Ectodermal cell (in vitro differentiated cells): ENCODE results near the gene DACT2.

Source experiments
- H3K27ac ChIP-seq: 2 replicates; pipeline ENCODE4 v1.7.0; 2013; ENCODE audit warnings: mild to moderate bottlenecking, low read depth, low read length; ENCODE audit not compliant: insufficient read depth, poor library complexity, severe bottlenecking
- H3K27me3 ChIP-seq: 2 replicates; pipeline ENCODE4 v1.7.0; 2013; ENCODE audit warnings: mild to moderate bottlenecking, low read length; ENCODE audit not compliant: insufficient read depth, control insufficient read depth, poor library complexity, severe bottlenecking
- H3K36me3 ChIP-seq: one replicate; pipeline ENCODE4 v1.7.0; 2013; ENCODE audit warnings: low read length; ENCODE audit not compliant: control insufficient read depth, insufficient read depth
- H3K4me1 ChIP-seq: one replicate; pipeline ENCODE4 v1.7.0; 2013; ENCODE audit warnings: low read length; ENCODE audit not compliant: control insufficient read depth, insufficient read depth
- H3K4me3 ChIP-seq: 2 replicates; pipeline ENCODE4 v1.7.0; 2013; ENCODE audit warnings: low read depth, low read length, control low read depth; ENCODE audit not compliant: insufficient read depth
- H3K9me3 ChIP-seq: 2 replicates; pipeline ENCODE4 v1.7.0; 2013; ENCODE audit warnings: mild to moderate bottlenecking, low read length, moderate library complexity; ENCODE audit not compliant: control insufficient read depth
- WGBS, 2 experiments: methylation state at CpG; one replicate each; pipeline ENCODE4 v1.1.7; 2013; ENCODE audit warnings: missing lambda C conversion rate in 2 of 2; 5-methylcytosine and 5-hydroxymethylcytosine counted together

The DACT2 gene

DNA sequence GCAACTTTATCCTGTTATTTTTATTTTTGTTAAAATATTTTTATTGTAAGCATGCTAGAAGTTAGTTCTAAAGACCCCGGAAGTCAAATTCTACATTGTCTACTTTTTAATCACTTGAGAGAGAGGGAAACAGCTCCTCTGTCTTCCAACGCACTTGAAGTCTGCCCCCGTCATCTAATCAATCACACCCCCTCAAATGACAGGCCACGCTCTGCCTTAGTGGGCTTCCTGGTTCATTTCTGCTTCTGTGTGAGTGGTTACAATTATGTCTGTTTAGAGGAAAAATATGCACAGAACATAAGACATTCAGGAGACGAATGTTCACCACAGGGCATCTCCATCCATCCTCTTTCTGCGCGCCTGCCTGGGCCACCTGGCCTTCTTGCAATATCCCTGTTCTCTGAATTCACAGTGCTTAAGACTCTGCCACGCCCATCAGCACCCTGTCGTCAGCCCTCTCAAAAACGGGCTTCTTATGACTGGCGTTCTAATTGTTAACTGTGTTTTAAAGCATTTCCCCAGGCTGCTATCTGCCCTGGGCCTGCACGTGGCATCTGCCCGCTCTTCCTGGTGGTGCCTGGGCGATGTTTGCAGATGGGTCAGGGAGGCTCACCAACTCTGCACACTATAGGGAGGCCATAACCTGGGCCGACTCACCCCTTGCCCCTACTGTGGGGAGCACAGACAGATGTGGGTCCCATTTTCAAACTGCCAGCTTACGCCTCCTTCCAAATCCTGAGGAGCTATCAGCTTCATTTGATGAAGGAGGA is 15.4 kb downstream of the DACT2 start:
- no peaks in the 10 kb centered on the region for H3K36me3 ChIP-seq
- no peak overlapping the region for H3K4me3 ChIP-seq
- H3K4me1 ChIP-seq = peaks cover 32% of the 10 kb centered on the region
- 89 to 90% methylated on average over 15 to 16 of the region's 16 CpGs for WGBS, 2 experiments
- no peak overlapping the region for H3K27ac ChIP-seq
- H3K9me3 ChIP-seq = no peaks in the 10 kb centered on the region
- peaks cover 44% of the 10 kb centered on the region for H3K27me3 ChIP-seq

GRCh38 chr6:168302534-168302933 is 17.0 kb downstream of the DACT2 start:
- no peak overlapping the region for H3K4me3 ChIP-seq
- peaks cover 44% of the 10 kb centered on the region for H3K27me3 ChIP-seq
- peaks cover 32% of the 10 kb centered on the region for H3K4me1 ChIP-seq
- H3K9me3 ChIP-seq = no peaks in the 10 kb centered on the region
- WGBS, 2 experiments = 48 to 59% methylated on average over 5 of the region's 5 CpGs
- no peak overlapping the region for H3K27ac ChIP-seq
- no peaks in the 10 kb centered on the region for H3K36me3 ChIP-seq

DNA sequence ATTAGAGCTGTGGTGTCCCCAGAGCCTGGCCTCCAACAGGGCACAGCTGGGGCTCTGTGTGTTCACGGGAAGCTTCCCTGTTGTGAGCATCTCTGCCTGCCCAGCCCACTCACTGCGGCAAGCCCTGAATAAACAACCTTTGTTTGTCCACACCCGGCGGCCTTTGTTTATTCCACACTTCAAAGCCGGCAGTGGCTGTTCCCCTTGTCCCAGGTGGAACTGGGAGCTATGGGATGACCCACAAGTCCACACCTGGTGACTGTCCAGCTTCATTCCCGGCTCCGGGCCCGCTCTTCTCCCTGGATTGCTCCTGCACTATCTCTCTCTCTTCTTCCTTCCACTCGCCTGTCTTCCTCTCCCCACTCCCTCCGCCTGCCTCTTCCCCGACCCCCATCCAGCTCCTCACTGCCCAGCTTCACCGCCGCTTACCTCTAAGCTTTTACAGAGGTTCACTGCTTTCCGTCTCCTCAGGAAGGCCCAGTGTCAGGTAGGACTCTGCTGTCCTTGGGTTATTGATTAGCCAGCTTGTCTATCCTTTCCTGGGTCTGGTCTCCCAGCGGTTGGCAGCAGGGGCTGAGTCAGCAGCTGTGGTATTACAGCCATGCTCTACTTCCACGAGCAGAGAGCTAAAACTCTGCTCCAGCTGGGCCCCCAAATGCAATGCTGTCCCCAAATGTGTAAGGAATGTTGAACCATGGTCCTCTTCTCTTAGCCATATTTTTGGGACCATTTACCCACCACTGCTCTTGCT is 17.8 kb downstream of the DACT2 start:
- H3K4me3 ChIP-seq = no peak overlapping the region
- no peaks in the 10 kb centered on the region for H3K36me3 ChIP-seq
- peak overlapping the region; percentile 13 for H3K27ac ChIP-seq
- peaks cover 50% of the 10 kb centered on the region for H3K27me3 ChIP-seq
- WGBS, 2 experiments = 8 to 10% methylated on average over 16 of the region's 16 CpGs
- H3K9me3 ChIP-seq = no peaks in the 10 kb centered on the region
- H3K4me1 ChIP-seq = peaks cover 32% of the 10 kb centered on the region

DNA sequence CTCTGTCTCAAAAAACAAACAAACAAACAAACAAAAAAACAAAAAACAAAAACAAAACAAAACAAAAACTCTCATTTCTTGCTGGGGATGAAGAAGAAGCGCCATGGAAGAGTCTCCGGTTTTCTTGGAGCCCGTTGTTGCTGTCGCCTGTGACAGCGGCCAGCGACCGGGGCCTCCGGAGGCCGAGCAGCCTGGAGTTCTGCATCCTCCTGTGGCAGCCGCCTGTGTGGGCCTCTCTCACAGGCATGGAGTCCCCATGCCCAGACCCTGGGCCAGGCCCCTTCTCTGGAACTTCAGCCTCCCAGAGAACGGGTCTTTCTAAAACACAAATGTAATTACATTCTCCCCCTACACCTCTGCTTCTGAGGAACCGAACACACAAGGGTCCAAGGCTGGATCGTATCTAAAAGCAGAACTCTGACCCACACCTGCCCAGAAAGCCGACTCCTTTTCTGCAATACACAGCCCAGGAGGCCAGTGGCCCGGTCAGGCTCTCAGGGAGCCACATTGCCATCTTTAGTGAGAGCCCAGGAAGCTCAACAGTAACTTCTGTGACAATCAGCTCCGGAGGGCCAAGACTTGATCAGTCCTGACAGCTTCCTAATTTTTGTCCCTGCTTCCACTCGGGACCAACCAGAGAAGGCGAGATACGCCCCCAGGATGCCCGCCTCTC is 18.5 kb downstream of the DACT2 start:
- H3K36me3 ChIP-seq = no peaks in the 10 kb centered on the region
- peaks cover 50% of the 10 kb centered on the region for H3K27me3 ChIP-seq
- no peaks in the 10 kb centered on the region for H3K9me3 ChIP-seq
- H3K4me1 ChIP-seq = peaks cover 32% of the 10 kb centered on the region
- WGBS, 2 experiments = 54% methylated on average over 20 of the region's 20 CpGs
- no peak overlapping the region for H3K4me3 ChIP-seq
- H3K27ac ChIP-seq = peak overlapping the region; percentile 13

- peaks cover 25% of the 10 kb centered on the region for H3K4me1 ChIP-seq
- WGBS, 2 experiments = 91 to 92% methylated on average over 28 of the region's 28 CpGs
- no peak overlapping the region for H3K4me3 ChIP-seq
- H3K27ac ChIP-seq = no peak overlapping the region
- H3K9me3 ChIP-seq = no peaks in the 10 kb centered on the region
- H3K36me3 ChIP-seq = no peaks in the 10 kb centered on the region
- peaks cover 47% of the 10 kb centered on the region for H3K27me3 ChIP-seq
Measured at GRCh38 chr6:168299541-168300511, 19.8 kb downstream of the DACT2 start.

DNA sequence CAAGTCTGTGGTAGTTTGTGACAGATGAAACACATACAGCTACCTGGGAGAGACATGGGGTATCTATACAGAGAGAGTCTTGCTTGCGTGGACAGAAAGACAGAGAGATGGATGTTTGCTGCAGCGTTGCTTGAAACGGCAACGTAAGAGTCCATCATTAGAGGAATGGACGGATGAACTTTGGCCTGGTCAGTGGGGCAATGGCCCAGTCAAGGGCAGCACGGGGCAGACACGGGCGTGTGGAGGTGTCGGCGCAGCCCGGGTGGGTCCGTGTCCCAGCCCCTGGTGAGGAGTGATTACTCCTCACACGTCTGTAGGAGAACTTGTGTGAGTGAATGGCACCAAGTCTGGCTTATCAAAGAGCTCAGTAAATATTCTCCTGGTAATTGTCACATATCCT is 21.9 kb downstream of the DACT2 start:
- 91 to 95% methylated on average over 13 of the region's 13 CpGs for WGBS, 2 experiments
- no peak overlapping the region for H3K4me3 ChIP-seq
- peaks cover 35% of the 10 kb centered on the region for H3K27me3 ChIP-seq
- H3K9me3 ChIP-seq = no peaks in the 10 kb centered on the region
- H3K4me1 ChIP-seq = peaks cover 17% of the 10 kb centered on the region
- no peak overlapping the region for H3K27ac ChIP-seq
- no peaks in the 10 kb centered on the region for H3K36me3 ChIP-seq

GRCh38 chr6:168294901-168295300 is 24.7 kb downstream of the DACT2 start:
- Histone ChIP-seq H3K27me3 (peaks cover 9% of the 10 kb centered on the region), H3K27ac (no peak overlapping the region), H3K36me3 (no peaks in the 10 kb centered on the region), H3K9me3 (no peaks in the 10 kb centered on the region), H3K4me1 (no peaks in the 10 kb centered on the region), H3K4me3 (no peak overlapping the region)
- 86 to 88% methylated on average over 7 of the region's 7 CpGs for WGBS, 2 experiments

DNA sequence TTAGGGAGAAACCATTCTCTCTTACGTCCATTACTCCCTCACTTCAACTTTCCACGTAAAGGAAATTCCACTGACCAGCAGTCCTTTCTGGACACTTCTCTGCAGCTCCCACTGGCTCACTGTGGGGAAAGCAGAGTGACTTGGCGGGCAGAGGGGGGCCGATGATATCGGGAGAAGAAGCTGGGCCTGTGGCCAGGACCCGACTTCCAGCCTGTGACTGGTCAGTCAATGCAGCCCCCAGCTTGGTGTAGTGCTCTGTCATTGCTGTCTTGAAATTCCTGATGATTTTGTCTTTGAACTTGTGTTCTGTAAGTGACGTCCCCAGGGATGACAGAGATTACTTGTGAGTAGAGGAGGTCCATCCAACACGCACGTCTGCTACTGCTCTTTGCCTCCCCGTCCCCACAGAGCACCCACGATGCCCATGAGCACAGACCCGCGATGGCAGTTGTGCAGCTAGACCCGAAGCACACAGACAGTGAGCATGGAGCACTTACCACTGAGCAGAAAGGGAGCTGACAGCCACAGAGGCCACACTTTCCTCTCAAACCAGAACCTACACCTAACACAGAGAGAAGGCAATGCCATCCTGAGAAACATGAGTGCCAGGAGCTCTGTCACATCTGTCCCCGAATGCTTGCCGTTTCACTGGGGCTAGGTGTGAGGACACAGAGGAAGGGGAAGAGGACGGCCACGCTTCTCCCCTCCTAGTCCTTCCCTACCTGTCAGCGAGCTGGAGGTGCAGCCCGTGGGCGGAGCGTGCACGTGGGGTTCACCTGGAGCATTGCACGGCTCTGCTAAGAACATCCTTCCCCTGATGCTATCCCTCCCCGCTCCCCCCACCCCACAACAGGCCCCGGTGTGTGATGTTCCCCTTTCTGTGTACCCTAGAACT is 25.7 kb downstream of the DACT2 start:
- 91 to 93% methylated on average over 24 of the region's 26 CpGs for WGBS, 2 experiments
- H3K4me3 ChIP-seq = no peak overlapping the region
- no peaks in the 10 kb centered on the region for H3K9me3 ChIP-seq
- H3K36me3 ChIP-seq = no peaks in the 10 kb centered on the region
- no peak overlapping the region for H3K27ac ChIP-seq
- H3K4me1 ChIP-seq = no peaks in the 10 kb centered on the region
- H3K27me3 ChIP-seq = peaks cover 7% of the 10 kb centered on the region

GRCh38 chr6:168292826-168293225 is 26.8 kb downstream of the DACT2 start:
- H3K4me3 ChIP-seq = no peak overlapping the region
- H3K4me1 ChIP-seq = no peaks in the 10 kb centered on the region
- no peaks in the 10 kb centered on the region for H3K36me3 ChIP-seq
- 90 to 100% methylated on average over 4 of the region's 4 CpGs for WGBS, 2 experiments
- no peaks in the 10 kb centered on the region for H3K9me3 ChIP-seq
- peaks cover 7% of the 10 kb centered on the region for H3K27me3 ChIP-seq
- no peak overlapping the region for H3K27ac ChIP-seq
